HFFc6 (cell line): ENCODE results near the gene CRYZ. TPM values are rescaled to one million over a fixed set of nuclear protein-coding genes. Genes with fewer than 3 reads are reported as not detected.

Experiments used
- total RNA-seq, 6 experiments: library from RNA; stranded (reverse); fragmentation: NEBNext Ultra II Directional; extraction: Animal tissue kit (Norgen Biotek cat#: 25700); gene quantifications; 2 replicates in 1 of 6; 3 replicates in 5 of 6; pipeline ENCODE4 v1.2.3, GENCODE V29; 2021

CRYZ gene
- total RNA-seq, 6 experiments from 2014 or later: 42.9 to 53.3 (median 46.4) TPM

Other genes starting within 250 kb of the CRYZ start
- not detected for gene LRRC53, start 220.4 kb downstream of the CRYZ start, total RNA-seq
- gene ERICH3, start 59.3 kb downstream of the CRYZ start, total RNA-seq: not detected
- 10 to 100 TPM; 20.7 to 27.6 (median 24.9) TPM for gene TYW3, start 102 bp upstream of the CRYZ start, total RNA-seq